ENCODE results near the gene CPLANE2. TPM values are rescaled to one million over a fixed set of nuclear protein-coding genes. Genes with fewer than 3 reads are reported as not detected.

CPLANE2 gene
- total RNA-seq, 1 donor from 2014 or later, result 5.8 TPM

GRCh38 chr1:16207318-16208269 lies 29.4 kb downstream of the CPLANE2 start:
- FAIRE-seq (no peak), DNase-seq (ENCODE audit: low read depth) (no peak)
- H3K4me3 ChIP-seq (ENCODE audit: low read depth, low read length), result peak overlapping the region; percentile 43
- no peak for TF ChIP-seq CTCF (IDR thresholded peaks at IDR 0.05; ENCODE audit: insufficient read depth, low read length, severe bottlenecking)
- H3K36me3 ChIP-seq (ENCODE audit: control insufficient read depth, insufficient read depth, low read length), result peaks cover 1% of the 10 kb centered on the region
- H3K27me3 ChIP-seq (ENCODE audit: control insufficient read depth, insufficient read depth, low read length), result no peaks in the 10 kb centered on the region

- peaks cover 1% of the 10 kb centered on the region for H3K36me3 ChIP-seq (ENCODE audit: control insufficient read depth, insufficient read depth, low read length)
- H3K4me3 ChIP-seq (ENCODE audit: low read depth, low read length), result peak overlapping the region; percentile 43
- H3K27me3 ChIP-seq (ENCODE audit: control insufficient read depth, insufficient read depth, low read length), result no peaks in the 10 kb centered on the region
- TF ChIP-seq CTCF (IDR thresholded peaks at IDR 0.05; ENCODE audit: insufficient read depth, low read length, severe bottlenecking), result no peak
- DNase-seq (ENCODE audit: low read depth), result peak; percentile 93
- no peak for FAIRE-seq
Measured at GRCh38 chr1:16206547-16207317, 30.3 kb downstream of the CPLANE2 start.

GRCh38 chr1:16205891-16206546 lies 31.0 kb downstream of the CPLANE2 start:
- DNase-seq (ENCODE audit: low read depth) (no peak), FAIRE-seq (no peak)
- H3K36me3 ChIP-seq (ENCODE audit: control insufficient read depth, insufficient read depth, low read length), result peaks cover 1% of the 10 kb centered on the region
- H3K4me3 ChIP-seq (ENCODE audit: low read depth, low read length), result peak overlapping the region; percentile 41
- no peaks in the 10 kb centered on the region for H3K27me3 ChIP-seq (ENCODE audit: control insufficient read depth, insufficient read depth, low read length)
- TF ChIP-seq CTCF (IDR thresholded peaks at IDR 0.05; ENCODE audit: insufficient read depth, low read length, severe bottlenecking), result no peak

- no peak overlapping the region for H3K4me3 ChIP-seq (ENCODE audit: low read depth, low read length)
- FAIRE-seq (no peak), DNase-seq (ENCODE audit: low read depth) (no peak)
- peaks cover 1% of the 10 kb centered on the region for H3K36me3 ChIP-seq (ENCODE audit: control insufficient read depth, insufficient read depth, low read length)
- no peak for TF ChIP-seq CTCF (IDR thresholded peaks at IDR 0.05; ENCODE audit: insufficient read depth, low read length, severe bottlenecking)
- H3K27me3 ChIP-seq (ENCODE audit: control insufficient read depth, insufficient read depth, low read length), result no peaks in the 10 kb centered on the region
Measured at GRCh38 chr1:16205334-16205671, 31.7 kb downstream of the CPLANE2 start.

GRCh38 chr1:16204634-16205333 lies 32.2 kb downstream of the CPLANE2 start:
- peak; percentile 39 for TF ChIP-seq CTCF (IDR thresholded peaks at IDR 0.05; ENCODE audit: insufficient read depth, low read length, severe bottlenecking)
- DNase-seq (ENCODE audit: low read depth), result no peak
- H3K4me3 ChIP-seq (ENCODE audit: low read depth, low read length), result no peak overlapping the region
- no peak for FAIRE-seq
- peaks cover 1% of the 10 kb centered on the region for H3K36me3 ChIP-seq (ENCODE audit: control insufficient read depth, insufficient read depth, low read length)
- H3K27me3 ChIP-seq (ENCODE audit: control insufficient read depth, insufficient read depth, low read length), result no peaks in the 10 kb centered on the region
